CD14-positive monocyte (primary cell): ENCODE data around the gene LILRB4. TPM values are rescaled to one million over a fixed set of nuclear protein-coding genes. Genes with fewer than 3 reads are reported as not detected.

ENCODE experiments used
- DNase-seq, 3 donors: peaks; one replicate each; pipeline ENCODE4 v3.0.0-alpha.2; 2011 to 2022
- H2AFZ ChIP-seq: 2 replicates; pipeline ENCODE4 v1.6.0; 2012; ENCODE audit warnings: mild to moderate bottlenecking, low read depth, low read length, inconsistent platforms; ENCODE audit not compliant: insufficient read depth, poor library complexity, severe bottlenecking
- H3K27ac ChIP-seq, 2 donors: 1 replicate in 1 of 2; 2 replicates in 1 of 2; pipeline ENCODE4 v1.5.1; 2012 to 2013; ENCODE audit warnings: low read length in 2 of 2, control low read depth in 1 of 2, inconsistent platforms in 1 of 2, low read depth in 1 of 2, mild to moderate bottlenecking in 1 of 2
- H3K27me3 ChIP-seq, 2 donors: one replicate each; pipeline versions ENCODE4 v1.6.0 to v1.6.1; 2011 to 2013; ENCODE audit warnings: low read length in 2 of 2; ENCODE audit not compliant: control insufficient read depth in 2 of 2, insufficient read depth in 2 of 2
- H3K36me3 ChIP-seq, 2 donors: replicated peaks in 1 of 2; 1 replicate in 1 of 2; 2 replicates in 1 of 2; pipeline versions ENCODE4 v1.5.1 to v1.6.1; 2012 to 2013; ENCODE audit warnings: low read length in 2 of 2, control low read depth in 1 of 2, inconsistent platforms in 1 of 2, mild to moderate bottlenecking in 1 of 2; ENCODE audit not compliant: insufficient read depth in 2 of 2, control insufficient read depth in 1 of 2
- H3K4me1 ChIP-seq, 2 donors: 1 replicate in 1 of 2; 2 replicates in 1 of 2; pipeline versions ENCODE4 v1.5.1 to v1.6.1; 2012 to 2013; ENCODE audit warnings: low read length in 2 of 2, control low read depth in 1 of 2, inconsistent platforms in 1 of 2, mild to moderate bottlenecking in 1 of 2, moderate library complexity in 1 of 2; ENCODE audit not compliant: insufficient read depth in 2 of 2, control insufficient read depth in 1 of 2
- H3K4me2 ChIP-seq: replicated peaks from 2 replicates; pipeline ENCODE3; 2012; ENCODE audit warnings: low read length, moderate library complexity, mild to moderate bottlenecking; ENCODE audit not compliant: poor library complexity, severe bottlenecking; ENCODE audit errors: extremely low read depth
- H3K4me3 ChIP-seq, 3 experiments: fragments of 200-600 bp in 1 of 3; sonication (generic) in 1 of 3; replicated peaks in 1 of 3; 1 replicate in 2 of 3; 2 replicates in 1 of 3; pipeline ENCODE4 v1.5.1; 2011 to 2013; ENCODE audit warnings: low read length in 3 of 3, mild to moderate bottlenecking in 3 of 3, control low read depth in 2 of 3, low read depth in 2 of 3, inconsistent platforms in 1 of 3, moderate library complexity in 1 of 3
- H3K79me2 ChIP-seq: 2 replicates; pipeline ENCODE4 v1.6.0; 2012; ENCODE audit warnings: mild to moderate bottlenecking, control low read depth, inconsistent platforms, low read length, moderate library complexity; ENCODE audit not compliant: insufficient read depth
- H3K9ac ChIP-seq: 2 replicates; pipeline ENCODE4 v1.6.0; 2017; ENCODE audit warnings: low read length, mild to moderate bottlenecking; ENCODE audit not compliant: insufficient read depth, poor library complexity, severe bottlenecking
- H3K9me3 ChIP-seq, 2 donors: replicated peaks in 1 of 2; 1 replicate in 1 of 2; 2 replicates in 1 of 2; pipeline versions ENCODE4 v1.5.1 to v1.6.1; 2012 to 2013; ENCODE audit warnings: low read length in 2 of 2, control low read depth in 1 of 2; ENCODE audit not compliant: control insufficient read depth in 1 of 2, insufficient read depth in 1 of 2
- H4K20me1 ChIP-seq: 2 replicates; pipeline ENCODE4 v1.6.0; 2012; ENCODE audit warnings: mild to moderate bottlenecking, low read length, control low read depth, moderate library complexity; ENCODE audit not compliant: insufficient read depth
- H3K27ac Mint-ChIP-seq, 7 donors: one replicate each; pipeline ENCODE4 v1.8.0; 2020; ENCODE audit warnings: mild to moderate bottlenecking in 7 of 7, mixed read lengths in 7 of 7, moderate library complexity in 6 of 7, inconsistent platforms in 2 of 7
- H3K27me3 Mint-ChIP-seq, 3 donors: one replicate each; pipeline ENCODE4 v1.8.0; 2021 to 2022; ENCODE audit warnings: low read depth in 3 of 3, mild to moderate bottlenecking in 3 of 3, mixed read lengths in 3 of 3, moderate library complexity in 3 of 3, inconsistent platforms in 1 of 3
- H3K36me3 Mint-ChIP-seq, 2 donors: one replicate each; pipeline ENCODE4 v1.8.0; 2020; ENCODE audit warnings: mixed read lengths in 2 of 2, inconsistent platforms in 1 of 2, mild to moderate bottlenecking in 1 of 2
- H3K4me1 Mint-ChIP-seq: one replicate; pipeline ENCODE4 v1.8.0; 2020; ENCODE audit warnings: mild to moderate bottlenecking, mixed read lengths
- H3K4me3 Mint-ChIP-seq, 2 donors: one replicate each; pipeline ENCODE4 v1.8.0; 2020; ENCODE audit warnings: mild to moderate bottlenecking in 2 of 2, mixed read lengths in 2 of 2, moderate library complexity in 1 of 2
- H3K9me3 Mint-ChIP-seq, 7 donors: one replicate each; pipeline ENCODE4 v1.8.0; 2020 to 2022; ENCODE audit warnings: mixed read lengths in 7 of 7, mild to moderate bottlenecking in 6 of 7, moderate library complexity in 6 of 7, inconsistent platforms in 2 of 7
- CTCF ChIP-seq: fragments of 200-600 bp; IDR thresholded peaks from one replicate; pipeline ENCODE4 v1.8.0; 2022; ENCODE audit warnings: antibody characterized with exemption, mild to moderate bottlenecking
- WGBS: methylation state at CpG from one replicate; pipeline ENCODE4 v1.1.5; 2013; ENCODE audit warnings: missing lambda C conversion rate; ENCODE audit not compliant: insufficient coverage; 5-methylcytosine and 5-hydroxymethylcytosine counted together
- intact Hi-C, 2 donors: fragments of 100-400 bp; cut with micrococcal nuclease; formaldehyde crosslinking; loops; one replicate each; pipeline versions ENCODE4 v1.15.0 to v1.15.1; 2023
- polyA plus RNA-seq, 3 donors: library from polyadenylated mRNA; depleted of rRNA in 1 of 3; unstranded in 2 of 3; stranded (reverse) in 1 of 3; fragments of 300-500 nt in 2 of 3; fragments of >200 nt in 1 of 3; fragmentation: Illumina TruSeq in 2 of 3; gene quantifications; 1 replicate in 2 of 3; 2 replicates in 1 of 3; pipeline ENCODE4 v1.2.3, GENCODE V29; 2012 to 2021

The LILRB4 gene
- polyA plus RNA-seq, 3 donors = 35.8 to 102 (median 58.0) TPM

GRCh38 chr19:54660964-54661363 is 1.8 kb upstream of the LILRB4 start:
- peak overlapping the region; percentile 10 for H3K9ac ChIP-seq
- Mint-ChIP-seq H3K36me3 (peaks cover 29 to 33% of the 10 kb centered on the region in 2 donors), H3K27ac (peak overlapping the region; percentile 78 to 97 (median 94)), H3K4me1 (peaks cover 62% of the 10 kb centered on the region), H3K27me3 (peaks cover 0 to 3% (median 0%) of the 10 kb centered on the region in 3 donors), H3K4me3 (peak overlapping the region; percentile 67 to 84), H3K9me3 (peaks cover 0 to 3% (median 0%) of the 10 kb centered on the region in 7 donors)
- no peak for TF ChIP-seq CTCF
- no peaks in the 10 kb centered on the region for H4K20me1 ChIP-seq
- peak; percentile 58 to 69 (median 64) for DNase-seq
- peak overlapping the region in 1 of 3 experiments; percentile 49 for H3K4me3 ChIP-seq
- no peaks in the 10 kb centered on the region for H3K9me3 ChIP-seq
- intact Hi-C loops = loop anchor here in 1 of 2 donors (5.0 kb wide), 1 partner anchor 241 kb away; no protein-coding TSS in a partner anchor
- WGBS = no CpG with 5 or more reads among the region's 6 CpGs
- H3K4me1 ChIP-seq = peaks cover 63% of the 10 kb centered on the region in 2 donors
- H3K79me2 ChIP-seq = peaks cover 31% of the 10 kb centered on the region
- no peak overlapping the region for H2AFZ ChIP-seq
- no peaks in the 10 kb centered on the region for H3K27me3 ChIP-seq
- H3K36me3 ChIP-seq = peaks cover 18 to 20% of the 10 kb centered on the region in 2 donors
- peak overlapping the region; percentile 58 for H3K4me2 ChIP-seq
- peak overlapping the region; percentile 55 to 81 for H3K27ac ChIP-seq

- TF ChIP-seq CTCF = no peak
- no peaks in the 10 kb centered on the region for H3K27me3 ChIP-seq
- no peaks in the 10 kb centered on the region for H3K9me3 ChIP-seq
- H3K9ac ChIP-seq = peak overlapping the region; percentile 71
- Mint-ChIP-seq H3K27me3 (peaks cover 0 to 6% (median 2%) of the 10 kb centered on the region in 3 donors), H3K9me3 (peaks cover 0 to 3% (median 2%) of the 10 kb centered on the region in 7 donors), H3K36me3 (peaks cover 39 to 43% of the 10 kb centered on the region in 2 donors), H3K27ac (peak overlapping the region; percentile 83 to 98 (median 96)), H3K4me1 (peaks cover 65% of the 10 kb centered on the region), H3K4me3 (peak overlapping the region; percentile 87 to 95)
- peak overlapping the region; percentile 80 for H3K4me2 ChIP-seq
- peak in 2 of 3 donors; percentile 34 to 69 for DNase-seq
- peaks cover 31% of the 10 kb centered on the region for H3K79me2 ChIP-seq
- no peak overlapping the region for H2AFZ ChIP-seq
- peak overlapping the region; percentile 78 to 90 for H3K27ac ChIP-seq
- H3K4me1 ChIP-seq = peaks cover 63% of the 10 kb centered on the region in 2 donors
- intact Hi-C loops = loop anchor here in 1 of 2 donors (5.0 kb wide), 1 partner anchor 240 kb away; no protein-coding TSS in a partner anchor
- peaks cover 28 to 30% of the 10 kb centered on the region in 2 donors for H3K36me3 ChIP-seq
- H3K4me3 ChIP-seq = peak overlapping the region in 1 of 3 experiments; percentile 78
- WGBS = 85% methylated on average over 11 of the region's 13 CpGs
- no peaks in the 10 kb centered on the region for H4K20me1 ChIP-seq
Observed at GRCh38 chr19:54661846-54662481, 821 bp upstream of the LILRB4 start.
